GM19240 (cell line): ENCODE results near the gene ADCY5.
A peak's percentile ranks its signal among the peaks of the same experiment; 100 is the strongest.
"Not testable (repeated sequence)": the region's sequence is repeated elsewhere in the genome, so short reads cannot be mapped to it uniquely, and the experiment has no call there.

Experiments used
- DNase-seq: peaks from one replicate; pipeline ENCODE4 v3.0.0; 2011; ENCODE audit warnings: low spot score; ENCODE audit not compliant: insufficient read length

The ADCY5 gene

GRCh38 chr3:123448536-123449101, at the start of gene ADCY5:
Gene ADCY5 (minus strand): TSS chr3:123449090. CDS start chr3:123448545, 545 bp downstream.
- DNase-seq: no peak

GRCh38 chr3:123493912-123494311, 45.0 kb upstream of the ADCY5 start:
- DNase-seq: no peak

GRCh38 chr3:123491966-123492587, 43.2 kb upstream of the ADCY5 start:
- no peak for DNase-seq

- DNase-seq: peak; percentile 40
Observed at GRCh38 chr3:123489400-123490004, 40.6 kb upstream of the ADCY5 start.

GRCh38 chr3:123488645-123489347, 39.9 kb upstream of the ADCY5 start:
- no peak for DNase-seq

DNA sequence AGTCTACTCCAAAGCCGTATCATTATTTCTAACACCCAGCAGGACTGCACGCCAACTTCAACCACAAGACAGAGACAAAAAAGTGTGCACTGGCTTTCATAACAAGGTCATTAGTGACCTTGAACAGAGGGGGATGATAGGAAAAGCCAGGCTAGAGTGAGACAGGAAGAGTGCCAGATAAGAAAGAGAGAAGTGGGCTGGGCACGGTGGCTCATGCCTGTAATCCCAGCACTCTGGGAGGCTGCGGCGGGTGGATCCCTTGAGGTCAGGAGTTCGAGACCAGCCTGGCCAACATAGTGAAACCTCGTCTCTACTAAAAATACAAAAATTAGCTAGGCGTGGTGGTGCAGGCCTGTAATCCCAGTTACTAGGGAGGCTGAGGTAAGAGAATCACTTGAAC, 38.2 kb upstream of the ADCY5 start:
- DNase-seq: not testable (repeated sequence)

GRCh38 chr3:123486460-123486859, 37.6 kb upstream of the ADCY5 start:
- DNase-seq: no peak

GRCh38 chr3:123485551-123485950, 36.7 kb upstream of the ADCY5 start:
- no peak for DNase-seq

GRCh38 chr3:123483146-123483545, 34.3 kb upstream of the ADCY5 start:
- DNase-seq: no peak

DNA sequence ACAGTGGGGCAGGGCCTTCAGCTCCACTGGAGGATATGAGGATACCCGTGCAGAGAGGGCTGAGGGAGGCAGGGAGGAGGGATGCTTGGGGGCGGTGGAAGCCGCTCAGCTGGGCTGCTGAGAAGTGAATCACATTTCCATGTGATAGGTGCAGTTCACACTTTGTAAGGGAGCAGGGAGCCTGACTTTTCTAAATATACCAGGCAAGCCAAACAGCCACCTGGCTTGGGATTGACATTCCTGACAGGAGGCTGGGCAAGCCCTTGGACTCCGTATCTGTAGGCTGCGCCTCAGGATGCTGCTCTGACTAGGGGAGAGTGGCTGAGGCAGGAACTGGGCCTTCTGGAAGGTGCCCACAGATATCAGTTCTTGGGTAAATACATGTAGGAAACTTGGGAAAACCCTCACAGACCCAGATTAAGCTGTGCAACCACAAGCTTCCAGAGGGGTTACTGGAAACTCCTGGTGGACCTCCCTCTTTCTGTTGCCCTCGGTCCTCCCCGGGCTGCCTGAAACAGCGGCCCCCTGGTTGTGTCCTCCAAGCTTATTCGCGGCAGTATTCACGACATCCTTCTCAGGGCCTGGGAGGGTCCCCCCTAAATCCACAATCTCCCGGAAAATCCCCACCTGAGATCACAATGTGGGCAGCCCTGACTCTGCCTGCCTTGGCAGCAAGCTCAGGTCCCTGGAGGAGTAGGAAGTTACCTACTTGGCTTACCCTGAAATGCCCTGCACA, 33.0 kb upstream of the ADCY5 start:
- DNase-seq: no peak

- no peak for DNase-seq
Observed at GRCh38 chr3:123481071-123481470, 32.2 kb upstream of the ADCY5 start.

GRCh38 chr3:123480428-123480827, 31.5 kb upstream of the ADCY5 start:
- no peak for DNase-seq

- DNase-seq: no peak
Observed at GRCh38 chr3:123479891-123480290, 31.0 kb upstream of the ADCY5 start.

DNA sequence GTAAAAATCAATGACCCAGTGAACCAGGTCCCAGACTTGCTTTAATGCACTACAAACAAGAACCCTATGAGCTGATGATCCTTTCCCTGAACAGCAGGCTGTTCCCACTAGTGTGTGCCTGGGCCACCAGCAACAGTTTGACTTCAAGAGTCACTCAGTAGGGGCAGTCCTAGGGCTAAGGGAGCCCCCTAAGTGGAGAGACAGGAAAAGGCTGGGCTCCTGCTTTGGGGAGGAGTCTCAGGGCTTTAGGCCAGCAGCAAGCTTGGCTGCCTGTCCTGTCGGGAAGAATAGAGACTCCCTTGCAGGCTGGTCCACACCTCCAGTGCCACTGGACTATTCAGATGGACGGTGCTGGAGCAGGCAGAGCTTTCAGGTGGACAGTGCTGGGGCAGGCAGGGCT, 29.4 kb upstream of the ADCY5 start:
- DNase-seq: no peak

DNA sequence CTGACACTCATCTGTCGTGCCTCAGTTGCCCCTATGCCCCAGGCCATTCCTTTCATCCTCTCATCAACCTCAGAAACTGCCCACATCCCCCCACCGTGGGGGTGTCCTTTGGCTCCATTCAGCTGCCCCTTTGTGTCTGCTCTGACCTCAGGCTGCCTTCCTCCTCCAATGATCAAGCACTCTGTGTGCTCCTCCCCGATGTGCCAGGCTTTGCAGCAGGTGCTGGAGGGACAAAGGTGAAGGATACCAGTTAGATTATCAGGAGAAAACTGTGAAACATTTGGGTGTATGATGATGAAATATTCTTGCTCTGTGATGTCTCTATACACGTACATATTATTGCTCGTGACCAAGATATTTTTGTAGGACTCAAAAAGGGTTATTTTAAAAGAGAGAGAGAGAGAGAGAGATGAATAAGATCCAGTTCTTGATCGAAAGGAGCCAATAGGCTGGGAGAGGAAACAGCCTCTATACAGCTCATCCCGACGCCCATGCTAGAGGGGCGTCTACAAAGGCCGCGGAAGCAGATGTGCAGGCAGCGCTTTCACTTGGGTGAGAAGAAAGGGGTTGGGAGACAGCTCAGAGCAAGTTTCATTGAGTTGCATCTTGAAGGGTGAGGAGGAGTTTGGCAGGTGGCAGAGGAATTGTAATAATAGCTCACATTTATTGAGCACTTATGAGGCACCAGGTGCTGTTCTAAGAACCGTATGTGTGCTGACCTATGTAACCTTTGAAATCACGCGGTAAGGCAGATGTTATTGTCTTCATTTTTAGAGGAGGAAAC, 28.3 kb upstream of the ADCY5 start:
- no peak for DNase-seq

GRCh38 chr3:123475786-123476185, 26.9 kb upstream of the ADCY5 start:
- DNase-seq: no peak

DNA sequence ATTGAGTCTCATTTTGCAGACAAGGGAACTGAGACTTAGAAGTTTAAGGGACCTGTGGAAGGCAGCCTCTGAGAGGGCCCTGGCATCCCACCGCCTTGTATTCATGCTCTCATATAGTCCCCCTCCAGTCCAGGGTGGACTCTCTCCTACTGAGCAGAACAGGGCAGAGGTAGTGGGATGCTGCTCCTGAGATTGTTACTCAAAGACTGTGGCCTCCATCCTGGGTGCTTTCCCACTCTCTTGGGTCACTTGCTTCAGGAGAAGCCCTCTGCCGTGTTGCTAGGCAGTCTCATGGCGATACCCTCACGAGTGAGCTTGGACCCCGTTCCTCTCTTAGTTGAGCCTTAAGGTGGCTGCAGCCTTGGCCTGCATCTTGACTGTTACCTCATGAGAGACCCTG, 22.2 kb upstream of the ADCY5 start:
- DNase-seq: no peak

- DNase-seq: no peak
Observed at GRCh38 chr3:123469323-123469995, 20.6 kb upstream of the ADCY5 start.

DNA sequence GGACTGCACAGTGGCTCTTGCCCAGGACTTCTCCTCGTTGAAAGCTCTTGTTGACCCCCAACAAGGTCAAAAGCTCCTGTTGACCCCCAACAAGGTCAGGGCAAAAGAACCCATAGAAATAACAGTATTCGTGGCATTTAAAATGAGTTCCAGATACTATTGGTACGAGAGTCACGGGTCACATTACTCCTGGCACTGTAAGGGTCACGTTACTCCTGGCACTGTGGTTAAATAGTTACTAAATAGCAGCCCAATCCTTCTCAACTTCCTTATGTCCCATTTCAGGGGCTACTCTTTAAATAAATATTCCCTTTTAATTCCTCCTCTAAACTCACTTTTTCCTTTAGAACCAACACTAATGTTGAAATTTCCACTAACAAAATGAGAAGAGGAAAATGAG, 18.2 kb upstream of the ADCY5 start:
- DNase-seq: no peak

DNA sequence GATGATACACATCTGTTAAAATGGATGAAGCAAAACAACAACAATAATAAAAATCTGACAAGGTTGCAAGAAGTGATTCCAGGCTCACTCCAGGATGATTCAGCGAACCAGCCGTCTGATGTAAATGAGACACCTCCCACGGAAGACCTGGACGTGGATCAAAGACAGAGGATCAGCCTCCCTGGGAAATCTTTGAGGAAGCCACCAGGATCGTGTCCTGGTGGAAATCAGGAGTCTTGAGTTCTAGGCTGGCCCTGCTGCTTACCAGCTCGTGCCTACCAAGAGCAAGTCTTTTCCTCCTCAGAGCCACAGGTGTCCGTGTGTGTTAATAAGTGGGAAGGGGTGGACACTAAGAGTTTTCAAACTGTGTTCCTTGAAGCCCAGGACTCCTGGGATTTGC, 15.3 kb upstream of the ADCY5 start:
- no peak for DNase-seq
